ENCODE results near the gene RASA3.

Gene RASA3

GRCh38 chr13:114097893-114098688 lies 34.3 kb downstream of the RASA3 start:
- no peak for DNase-seq

DNA sequence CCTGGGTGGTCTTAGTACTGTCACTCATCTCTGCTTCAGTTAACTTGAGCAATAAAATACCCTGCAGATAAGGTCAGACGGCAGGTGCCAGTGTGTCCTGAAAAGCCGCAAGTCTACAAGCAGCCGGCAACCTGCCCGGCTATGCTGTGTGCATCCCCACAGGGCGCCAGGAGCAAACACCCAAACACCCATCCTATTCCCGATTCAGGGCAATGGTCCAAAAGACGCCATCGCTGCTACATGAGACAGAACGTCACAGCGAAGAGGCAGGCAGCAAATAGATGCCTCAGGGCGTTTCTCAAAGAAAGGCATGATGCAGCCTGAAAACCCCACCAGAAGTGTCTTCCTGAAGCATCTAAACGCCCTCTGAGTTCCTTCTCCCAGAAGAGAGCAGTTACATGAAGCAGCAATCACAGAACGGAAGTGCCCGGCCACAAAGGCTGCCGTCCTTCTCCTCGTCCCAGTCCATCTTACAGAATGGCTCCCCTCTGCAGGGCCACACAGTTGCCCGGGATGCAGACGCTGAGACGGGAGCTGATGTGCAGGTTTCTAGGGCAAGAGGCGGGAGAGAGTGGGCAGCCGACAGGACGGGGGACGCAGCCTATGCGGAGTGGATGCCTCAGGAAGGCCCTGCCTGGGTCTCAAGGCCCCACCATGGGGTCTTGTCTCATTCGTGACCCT lies 35.1 kb downstream of the RASA3 start:
- no peak for DNase-seq

DNA sequence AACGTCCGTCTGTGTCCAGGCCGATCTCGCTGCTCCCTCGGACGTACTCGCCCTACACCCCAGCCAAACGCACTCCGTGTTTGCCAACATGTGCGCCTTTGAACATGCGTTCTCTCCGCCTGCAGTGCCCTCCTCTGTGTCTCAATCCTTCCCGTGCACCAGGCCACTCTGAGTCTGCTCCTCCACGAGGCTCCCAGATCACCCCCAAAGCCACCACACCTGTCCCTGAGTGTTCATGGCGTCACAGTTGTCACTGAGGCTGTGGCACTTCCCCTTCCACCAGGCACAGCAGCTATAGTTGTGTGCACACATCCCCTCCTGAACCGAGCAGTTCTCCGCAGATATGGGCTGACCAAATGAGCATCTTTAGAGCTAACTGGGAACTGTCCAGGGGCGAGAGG lies 35.6 kb downstream of the RASA3 start:
- no peak for DNase-seq

GRCh38 chr13:114096031-114096485 lies 36.4 kb downstream of the RASA3 start:
- no peak for DNase-seq

- DNase-seq, result no peak
Observed at GRCh38 chr13:114095486-114095885, 36.9 kb downstream of the RASA3 start.

DNA sequence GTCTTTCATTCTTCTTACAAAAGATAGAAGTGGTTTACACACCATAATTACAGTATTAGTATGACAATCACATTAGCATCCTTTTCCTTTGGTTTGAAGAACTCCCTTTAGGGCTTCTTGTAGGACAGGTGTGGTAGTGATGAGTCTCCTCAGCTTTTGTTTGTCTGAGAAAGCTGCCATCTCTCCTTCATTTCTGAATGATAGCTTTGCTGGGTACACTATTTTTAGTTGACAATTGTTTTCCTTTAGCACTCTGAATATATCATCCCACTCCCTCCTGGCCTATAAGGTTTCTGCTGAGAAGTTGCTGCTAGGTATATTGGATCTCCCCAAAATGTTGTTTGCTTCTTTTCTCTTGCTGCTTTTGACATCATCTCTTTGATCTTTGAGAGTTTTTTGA lies 39.3 kb downstream of the RASA3 start:
- no peak for DNase-seq

DNA sequence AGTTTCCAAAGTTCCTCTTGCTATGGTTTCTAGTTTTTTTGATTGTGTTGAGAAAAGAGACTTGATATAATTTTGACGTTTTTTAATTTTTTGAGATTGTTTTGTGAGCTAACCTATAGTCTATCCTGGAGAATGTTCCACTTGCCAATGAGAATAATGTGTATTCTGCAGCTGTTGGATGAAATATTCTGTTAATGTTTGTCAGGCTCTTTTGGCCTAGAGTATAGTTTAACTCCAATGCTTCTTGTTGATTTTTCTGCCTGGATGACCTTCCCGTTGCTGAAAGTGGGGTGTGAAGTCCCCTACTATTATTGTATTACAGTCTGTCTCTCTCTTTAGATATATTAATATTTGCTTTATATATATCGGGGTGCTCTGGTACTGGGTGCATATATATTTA lies 40.0 kb downstream of the RASA3 start:
- no peak for DNase-seq

- no peak for DNase-seq
Observed at GRCh38 chr13:114090476-114090875, 41.9 kb downstream of the RASA3 start.

DNA sequence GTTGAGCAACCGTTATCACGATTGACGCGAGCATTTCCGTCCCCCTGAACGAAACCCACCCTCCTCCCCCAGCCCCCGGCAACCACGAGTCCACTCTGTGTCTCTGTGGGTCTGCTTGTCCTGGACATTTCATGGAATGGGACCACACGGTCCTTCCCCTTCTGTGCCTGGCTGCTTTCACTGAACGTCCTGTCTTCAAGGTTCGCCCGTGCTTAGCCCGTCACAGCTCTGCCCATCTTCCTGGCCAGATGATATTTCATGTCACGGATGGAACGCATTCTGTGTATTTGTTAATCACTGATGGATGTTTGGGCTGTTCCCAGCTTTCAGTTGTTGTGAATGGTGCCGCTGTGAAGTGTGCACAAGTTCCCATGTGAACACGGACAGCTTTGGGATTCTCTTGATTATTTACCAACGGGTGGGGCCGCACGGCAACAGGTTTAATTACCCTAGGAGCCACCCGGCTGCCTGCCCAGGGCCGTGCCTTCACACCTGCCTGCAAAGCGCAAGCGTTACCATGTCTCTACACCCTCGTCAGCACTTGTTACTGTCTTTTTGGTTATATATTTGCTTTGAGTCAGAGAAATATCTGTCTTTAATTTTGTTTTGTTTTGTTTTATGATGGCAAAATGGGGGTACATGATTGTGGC lies 42.5 kb downstream of the RASA3 start:
- DNase-seq, result no peak

DNA sequence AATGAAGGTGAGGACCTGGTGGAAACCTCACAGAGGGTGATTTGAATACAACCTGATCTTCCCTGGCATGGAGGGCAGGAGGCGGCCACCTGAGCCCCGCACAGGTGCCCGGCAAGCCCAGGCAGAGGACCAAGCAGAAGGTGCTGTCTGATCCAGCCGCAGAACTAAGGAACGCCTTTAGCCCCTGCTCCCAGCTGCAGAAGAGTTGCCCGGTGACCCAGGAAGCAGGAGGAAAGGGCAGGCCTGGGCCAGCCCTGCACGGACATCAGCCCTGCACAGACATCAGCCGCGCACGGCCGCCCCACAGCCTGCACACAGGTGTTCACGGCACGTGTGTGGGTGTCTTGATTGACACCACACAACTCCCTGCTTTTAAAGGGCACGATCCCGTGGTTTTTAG lies 43.1 kb downstream of the RASA3 start:
- no peak for DNase-seq

GRCh38 chr13:114088863-114089262 lies 43.6 kb downstream of the RASA3 start:
- DNase-seq, result no peak

- no peak for DNase-seq
Observed at GRCh38 chr13:114088234-114088633, 44.2 kb downstream of the RASA3 start.

GRCh38 chr13:114087430-114087829 lies 45.0 kb downstream of the RASA3 start:
- no peak for DNase-seq

DNA sequence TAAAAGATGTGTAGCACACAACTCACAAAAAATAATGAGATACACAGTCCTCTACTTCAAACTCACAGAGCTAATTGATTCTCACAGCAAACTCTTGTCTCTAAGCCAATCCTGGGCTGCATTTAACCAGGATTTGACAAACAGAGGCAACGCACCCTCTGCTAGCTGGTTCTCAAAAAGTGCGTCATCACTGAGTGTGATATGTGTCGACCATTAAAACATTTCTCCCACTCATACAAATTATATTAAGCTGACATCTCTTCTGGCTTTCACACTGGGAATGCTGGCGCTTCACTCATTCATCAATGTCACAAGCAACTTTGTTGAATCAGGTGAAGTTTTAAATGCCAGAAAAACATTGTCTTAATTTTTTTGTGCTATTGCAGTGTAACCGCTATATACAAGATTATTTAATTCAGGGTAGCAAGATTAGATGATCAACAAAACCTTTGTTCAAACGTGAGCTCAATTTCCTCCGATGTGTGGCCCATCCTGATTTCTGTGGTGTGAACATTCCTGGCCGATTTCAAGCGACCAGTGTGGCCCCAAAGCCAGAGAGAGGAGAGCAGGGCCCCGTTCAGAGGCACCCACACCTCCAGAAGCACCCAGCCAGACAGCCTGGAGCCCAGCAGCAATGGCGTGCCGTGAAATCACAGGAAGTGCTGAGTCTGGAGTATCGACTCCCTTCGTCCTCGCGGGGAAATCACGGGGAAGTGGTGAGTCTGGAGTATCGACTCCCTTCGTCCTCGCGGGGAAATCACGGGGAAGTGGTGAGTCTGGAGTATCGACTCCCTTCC lies 49.4 kb downstream of the RASA3 start:
- no peak for DNase-seq

GRCh38 chr13:114081761-114082681 lies 50.4 kb downstream of the RASA3 start:
- no peak for DNase-seq

GRCh38 chr13:114080739-114081561 lies 51.5 kb downstream of the RASA3 start:
- DNase-seq, result no peak

- DNase-seq, result no peak
Observed at GRCh38 chr13:114079601-114080536, 52.6 kb downstream of the RASA3 start.

DNA sequence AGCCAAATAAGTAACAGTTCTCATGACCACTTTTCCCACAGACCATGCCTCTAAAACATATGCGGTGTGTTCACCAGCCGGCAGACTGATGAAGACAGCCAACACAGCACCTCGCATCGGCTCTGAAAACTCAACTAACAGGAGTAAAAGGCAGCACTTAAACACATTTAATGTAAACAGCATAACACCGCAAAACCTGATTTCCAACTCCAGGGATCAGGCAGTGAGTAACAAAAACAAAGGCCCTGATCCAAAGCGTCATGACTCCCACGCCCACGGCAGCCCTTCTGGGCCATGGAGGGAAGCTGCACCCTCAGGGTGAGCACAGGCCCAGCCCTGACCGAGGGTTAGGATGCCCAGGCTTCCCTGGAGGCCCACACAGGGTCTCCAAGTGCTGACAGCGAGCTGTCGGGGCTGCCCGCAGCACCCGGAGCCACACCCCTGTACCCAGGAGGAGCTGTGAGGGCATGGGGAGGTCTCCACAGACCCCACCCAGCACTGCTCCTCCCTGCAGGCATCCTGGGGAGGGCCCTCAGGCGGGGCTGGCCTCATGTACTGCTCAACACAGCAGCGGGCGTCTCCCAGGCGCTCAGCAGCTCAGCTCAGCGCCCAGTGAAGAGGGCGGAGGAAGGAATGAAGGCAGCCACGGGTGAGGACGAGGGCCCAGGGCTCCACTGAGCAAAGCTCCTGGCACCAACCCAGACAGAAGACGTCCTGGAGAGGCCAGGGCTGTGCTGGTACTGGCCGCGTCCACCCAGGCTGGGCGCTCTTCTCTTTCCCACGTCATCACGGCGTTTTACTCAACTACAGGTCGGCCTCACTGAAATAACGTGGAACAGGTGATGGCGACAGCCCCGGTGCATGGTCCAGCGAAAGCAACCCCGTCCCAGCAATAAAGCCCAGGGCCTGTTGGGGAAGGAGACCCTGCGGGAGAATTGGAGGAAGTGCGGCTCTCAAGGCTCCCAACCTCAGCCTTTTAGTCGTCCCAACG lies 53.7 kb downstream of the RASA3 start:
- DNase-seq, result no peak

DNA sequence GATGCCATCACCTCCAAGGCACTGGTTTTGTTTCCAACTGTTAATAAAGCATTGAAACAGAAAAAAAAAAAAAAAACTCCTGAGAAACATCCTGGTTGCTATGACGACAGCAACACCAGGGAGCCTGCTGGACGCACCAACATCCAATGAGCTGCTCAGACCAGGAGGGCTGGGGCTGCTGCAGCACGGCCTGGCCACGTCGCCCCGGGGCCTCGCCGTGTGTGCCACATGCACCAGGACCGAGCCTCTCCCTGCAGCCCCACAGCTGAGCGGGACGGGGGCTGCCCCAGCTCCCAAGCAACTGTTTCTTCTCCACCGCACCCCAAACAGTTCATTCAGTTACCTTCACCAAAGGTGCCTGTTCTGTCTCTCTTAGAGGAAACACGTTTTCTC lies 54.5 kb downstream of the RASA3 start:
- DNase-seq, result peak; percentile 75

Measured in NCI-H1417 treated with DMSO at 0.1 percent for 48 hours (cell line).